Parathyroid adenoma (tissue), 2 donors: ENCODE measurements around the gene ULBP3.

ENCODE experiments used
- H2AFZ ChIP-seq: fragments of 300-600 bp; sonication (generic); one replicate; pipeline ENCODE4 v1.7.0; 2017; ENCODE audit warnings: antibody characterized with exemption, mild to moderate bottlenecking
- H3K27ac ChIP-seq: fragments of 300-600 bp; sonication (generic); one replicate; pipeline ENCODE4 v1.7.0; 2017
- H3K27me3 ChIP-seq: fragments of 300-600 bp; sonication (generic); one replicate; pipeline ENCODE4 v1.7.0; 2017; ENCODE audit warnings: low read length; ENCODE audit not compliant: control insufficient read depth, insufficient read depth
- H3K36me3 ChIP-seq: fragments of 300-600 bp; sonication (generic); one replicate; pipeline ENCODE4 v1.7.0; 2017; ENCODE audit warnings: low read length; ENCODE audit not compliant: control insufficient read depth, insufficient read depth
- H3K4me1 ChIP-seq: fragments of 300-600 bp; sonication (generic); one replicate; pipeline ENCODE4 v1.7.0; 2017; ENCODE audit warnings: control low read depth
- H3K4me2 ChIP-seq: fragments of 300-600 bp; sonication (generic); one replicate; pipeline ENCODE4 v1.7.0; 2017; ENCODE audit warnings: low read length
- H3K4me3 ChIP-seq: fragments of 300-600 bp; sonication (generic); one replicate; pipeline ENCODE4 v1.7.0; 2017; ENCODE audit warnings: low read depth, low read length
- H3K79me2 ChIP-seq: fragments of 300-600 bp; sonication (generic); one replicate; pipeline ENCODE4 v1.7.0; 2017; ENCODE audit warnings: control low read depth
- H3K9ac ChIP-seq: fragments of 300-600 bp; sonication (generic); one replicate; pipeline ENCODE4 v1.7.0; 2017; ENCODE audit warnings: mild to moderate bottlenecking
- H3K9me3 ChIP-seq: fragments of 300-600 bp; sonication (generic); one replicate; pipeline ENCODE4 v1.7.0; 2017; ENCODE audit warnings: low read length; ENCODE audit not compliant: control insufficient read depth
- TF ChIP-seq, protein P1 (sequence below): fragments of 300-600 bp; sonication (generic); IDR thresholded peaks from one replicate; pipeline ENCODE4 v1.7.0; 2017; ENCODE audit warnings: antibody characterized with exemption, mild to moderate bottlenecking
- donor health status: primary hyperparathyroidism.

The ULBP3 gene

DNA sequence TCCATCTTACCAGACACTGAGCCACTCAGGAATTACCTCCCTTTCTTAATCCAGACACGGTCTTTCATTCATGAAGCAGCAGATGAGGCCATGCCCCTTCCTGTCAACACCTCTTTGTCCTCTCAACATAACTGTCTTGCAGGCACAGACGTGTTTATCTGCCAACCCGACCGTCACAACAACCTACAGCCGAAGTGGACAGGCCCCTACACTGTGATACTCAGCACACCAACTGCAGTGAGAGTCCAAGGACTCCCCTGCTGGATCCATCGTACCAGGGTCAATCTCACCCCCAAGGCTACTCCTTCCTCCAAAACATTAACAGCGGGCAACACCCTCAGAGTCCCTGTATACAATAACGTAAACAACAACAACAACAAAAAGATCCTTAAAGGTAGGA, 30.6 kb upstream of the ULBP3 start:
- Histone ChIP-seq H3K36me3 (no peaks in the 10 kb centered on the region), H3K27me3 (no peaks in the 10 kb centered on the region), H3K4me3 (no peak overlapping the region), H3K4me1 (no peaks in the 10 kb centered on the region), H3K9ac (no peak overlapping the region), H3K4me2 (no peak overlapping the region), H3K27ac (no peak overlapping the region), H3K9me3 (no peaks in the 10 kb centered on the region), H3K79me2 (no peaks in the 10 kb centered on the region), H2AFZ (no peak overlapping the region)
- TF ChIP-seq, protein P1, sequence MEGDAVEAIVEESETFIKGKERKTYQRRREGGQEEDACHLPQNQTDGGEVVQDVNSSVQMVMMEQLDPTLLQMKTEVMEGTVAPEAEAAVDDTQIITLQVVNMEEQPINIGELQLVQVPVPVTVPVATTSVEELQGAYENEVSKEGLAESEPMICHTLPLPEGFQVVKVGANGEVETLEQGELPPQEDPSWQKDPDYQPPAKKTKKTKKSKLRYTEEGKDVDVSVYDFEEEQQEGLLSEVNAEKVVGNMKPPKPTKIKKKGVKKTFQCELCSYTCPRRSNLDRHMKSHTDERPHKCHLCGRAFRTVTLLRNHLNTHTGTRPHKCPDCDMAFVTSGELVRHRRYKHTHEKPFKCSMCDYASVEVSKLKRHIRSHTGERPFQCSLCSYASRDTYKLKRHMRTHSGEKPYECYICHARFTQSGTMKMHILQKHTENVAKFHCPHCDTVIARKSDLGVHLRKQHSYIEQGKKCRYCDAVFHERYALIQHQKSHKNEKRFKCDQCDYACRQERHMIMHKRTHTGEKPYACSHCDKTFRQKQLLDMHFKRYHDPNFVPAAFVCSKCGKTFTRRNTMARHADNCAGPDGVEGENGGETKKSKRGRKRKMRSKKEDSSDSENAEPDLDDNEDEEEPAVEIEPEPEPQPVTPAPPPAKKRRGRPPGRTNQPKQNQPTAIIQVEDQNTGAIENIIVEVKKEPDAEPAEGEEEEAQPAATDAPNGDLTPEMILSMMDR = no peak

DNA sequence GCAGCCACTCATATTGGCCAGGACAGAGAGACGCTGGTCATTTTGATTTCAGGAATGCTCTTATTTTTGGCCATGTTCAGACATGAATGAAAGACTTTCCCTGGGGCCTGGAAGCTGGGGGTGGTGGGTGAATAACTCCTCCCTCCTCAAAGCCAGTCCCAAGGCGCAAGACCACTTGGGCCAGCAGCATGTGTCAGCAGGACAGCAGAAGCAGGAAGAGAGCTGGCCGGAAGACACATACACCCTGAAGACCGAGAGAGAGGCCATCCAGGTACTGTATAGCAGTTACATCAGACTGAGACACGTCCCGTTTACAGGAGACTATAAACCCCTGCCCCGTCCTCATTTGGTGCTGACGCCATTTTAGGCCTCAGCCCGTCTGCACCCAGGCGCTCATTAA, 29.2 kb upstream of the ULBP3 start:
- no peak overlapping the region for H3K27ac ChIP-seq
- no peak overlapping the region for H2AFZ ChIP-seq
- H3K36me3 ChIP-seq = no peaks in the 10 kb centered on the region
- no peak overlapping the region for H3K4me2 ChIP-seq
- no peak overlapping the region for H3K4me3 ChIP-seq
- H3K9me3 ChIP-seq = no peaks in the 10 kb centered on the region
- no peaks in the 10 kb centered on the region for H3K4me1 ChIP-seq
- H3K79me2 ChIP-seq = no peaks in the 10 kb centered on the region
- TF ChIP-seq, protein P1 = no peak
- no peaks in the 10 kb centered on the region for H3K27me3 ChIP-seq
- H3K9ac ChIP-seq = no peak overlapping the region

DNA sequence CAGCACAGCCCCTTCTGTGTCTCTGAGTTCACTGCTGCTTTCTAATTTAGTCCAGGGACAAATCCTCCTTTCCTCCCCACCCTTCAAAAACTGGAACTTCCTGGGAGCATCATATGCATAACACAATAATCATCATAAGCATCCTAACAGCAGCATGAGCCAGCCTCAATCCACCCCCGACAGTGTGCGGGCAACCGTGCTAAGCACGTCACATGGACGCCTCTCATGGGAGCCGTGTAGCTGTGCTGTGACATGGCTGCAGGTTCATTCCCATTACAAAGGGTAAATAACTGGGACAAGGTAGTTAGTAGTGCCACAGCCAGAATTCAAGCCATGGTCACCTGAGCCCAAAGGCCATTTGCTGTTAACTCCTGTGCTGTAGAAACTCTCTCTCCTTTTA, 24.5 kb upstream of the ULBP3 start:
- no peaks in the 10 kb centered on the region for H3K4me1 ChIP-seq
- H3K9me3 ChIP-seq = no peaks in the 10 kb centered on the region
- H3K4me3 ChIP-seq = no peak overlapping the region
- no peaks in the 10 kb centered on the region for H3K27me3 ChIP-seq
- TF ChIP-seq, protein P1 = no peak
- no peak overlapping the region for H3K9ac ChIP-seq
- H2AFZ ChIP-seq = no peak overlapping the region
- no peaks in the 10 kb centered on the region for H3K79me2 ChIP-seq
- H3K4me2 ChIP-seq = no peak overlapping the region
- no peak overlapping the region for H3K27ac ChIP-seq
- no peaks in the 10 kb centered on the region for H3K36me3 ChIP-seq

DNA sequence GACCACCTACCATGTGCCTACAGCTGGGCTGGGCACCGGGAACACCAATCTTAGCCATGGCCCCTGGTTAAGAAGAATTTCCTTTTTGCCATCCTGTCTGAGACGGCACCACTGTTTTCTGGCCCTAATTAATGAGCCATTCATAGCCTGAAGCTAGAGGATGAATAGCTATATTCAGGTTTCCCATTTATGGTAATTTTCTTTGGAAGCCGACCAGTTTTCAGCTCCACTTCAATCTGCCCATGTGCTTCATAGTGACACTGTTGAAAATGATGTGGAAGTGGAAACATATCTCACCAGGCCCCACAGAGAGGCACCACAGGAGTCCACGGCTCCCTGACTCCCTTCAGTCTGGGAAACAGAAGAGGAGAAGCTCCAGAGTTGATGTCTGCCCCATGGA, 22.6 kb upstream of the ULBP3 start:
- H3K27me3 ChIP-seq = no peaks in the 10 kb centered on the region
- H3K36me3 ChIP-seq = no peaks in the 10 kb centered on the region
- no peaks in the 10 kb centered on the region for H3K79me2 ChIP-seq
- no peak overlapping the region for H3K4me3 ChIP-seq
- H3K4me1 ChIP-seq = no peaks in the 10 kb centered on the region
- TF ChIP-seq, protein P1 = no peak
- H3K4me2 ChIP-seq = no peak overlapping the region
- H3K9me3 ChIP-seq = no peaks in the 10 kb centered on the region
- no peak overlapping the region for H3K9ac ChIP-seq
- H2AFZ ChIP-seq = no peak overlapping the region
- H3K27ac ChIP-seq = no peak overlapping the region

DNA sequence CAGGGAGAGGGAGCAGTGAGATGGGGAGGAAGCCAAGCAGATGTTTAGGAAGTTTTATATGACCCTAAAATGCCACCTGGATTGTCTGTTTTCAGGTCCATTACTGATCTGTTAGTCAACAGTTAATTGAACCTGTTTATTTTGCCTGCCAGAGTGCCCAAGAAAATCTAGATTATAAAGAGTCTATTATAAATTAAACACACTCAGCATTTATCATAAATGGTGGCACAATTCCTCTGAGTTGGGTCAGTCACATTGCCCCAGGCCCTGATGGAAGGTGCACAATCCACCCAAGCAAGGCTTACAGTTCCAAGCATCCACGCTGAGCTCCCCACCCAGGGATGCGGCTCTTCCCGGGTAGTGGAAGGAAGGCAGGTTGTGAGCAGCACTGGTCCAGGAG, 21.4 kb upstream of the ULBP3 start:
- TF ChIP-seq, protein P1 = no peak
- no peaks in the 10 kb centered on the region for H3K27me3 ChIP-seq
- no peak overlapping the region for H3K27ac ChIP-seq
- H3K4me1 ChIP-seq = no peaks in the 10 kb centered on the region
- no peaks in the 10 kb centered on the region for H3K9me3 ChIP-seq
- no peaks in the 10 kb centered on the region for H3K79me2 ChIP-seq
- no peak overlapping the region for H3K4me2 ChIP-seq
- no peak overlapping the region for H3K4me3 ChIP-seq
- H3K9ac ChIP-seq = no peak overlapping the region
- H3K36me3 ChIP-seq = no peaks in the 10 kb centered on the region
- no peak overlapping the region for H2AFZ ChIP-seq
